KMS-11 (cell line): ENCODE data around the gene SYT7.

Experiments used
- H2AFZ ChIP-seq: fragments of 200-600 bp; sonication (generic); 2 replicates; pipeline ENCODE4 v1.6.1; 2016; ENCODE audit warnings: antibody characterized with exemption, mixed run types, low read depth
- H3K27ac ChIP-seq: fragments of 200-600 bp; sonication (generic); 2 replicates; pipeline ENCODE4 v1.6.1; 2016; ENCODE audit warnings: mild to moderate bottlenecking, mixed run types
- H3K27me3 ChIP-seq: fragments of 200-600 bp; sonication (generic); 2 replicates; pipeline ENCODE4 v1.6.1; 2017; ENCODE audit warnings: mild to moderate bottlenecking, low read depth, mixed run types, moderate library complexity; ENCODE audit not compliant: insufficient read depth
- H3K36me3 ChIP-seq: fragments of 200-600 bp; sonication (generic); 2 replicates; pipeline ENCODE4 v1.6.1; 2017; ENCODE audit warnings: mild to moderate bottlenecking, mixed run types; ENCODE audit not compliant: insufficient read depth
- H3K4me1 ChIP-seq: fragments of 200-600 bp; sonication (generic); 2 replicates; pipeline ENCODE4 v1.6.1; 2016; ENCODE audit warnings: mild to moderate bottlenecking, low read depth, mixed run types; ENCODE audit not compliant: poor library complexity, severe bottlenecking
- H3K4me2 ChIP-seq: fragments of 200-600 bp; sonication (generic); 2 replicates; pipeline ENCODE4 v1.7.0; 2016; ENCODE audit warnings: mild to moderate bottlenecking, mixed run types
- H3K4me3 ChIP-seq: fragments of 200-600 bp; sonication (generic); IDR thresholded peaks from 2 replicates; pipeline ENCODE4 v1.6.1; 2017; ENCODE audit warnings: low read depth, low read length, mixed read lengths; ENCODE audit not compliant: insufficient read depth
- H3K79me2 ChIP-seq: fragments of 200-600 bp; sonication (generic); 2 replicates; pipeline ENCODE4 v1.6.1; 2016; ENCODE audit warnings: low read depth, mixed run types; ENCODE audit not compliant: insufficient read depth
- H3K9ac ChIP-seq: fragments of 200-600 bp; sonication (generic); 2 replicates; pipeline ENCODE4 v1.6.1; 2016; ENCODE audit warnings: mild to moderate bottlenecking, mixed run types
- H4K20me1 ChIP-seq: fragments of 200-600 bp; sonication (generic); 2 replicates; pipeline ENCODE4 v1.6.1; 2016; ENCODE audit warnings: mild to moderate bottlenecking, mixed run types; ENCODE audit not compliant: insufficient read depth
- CTCF ChIP-seq: fragments of 200-600 bp; sonication (generic); conservative IDR thresholded peaks from 2 replicates; pipeline ENCODE4 v1.6.1; 2017; ENCODE audit warnings: low read depth, mild to moderate bottlenecking, antibody characterized with exemption, low read length, moderate library complexity, mixed read lengths

The SYT7 gene

GRCh38 chr11:61609000-61609979 lies 28.4 kb upstream of the SYT7 start:
- Histone ChIP-seq H3K9ac (no peak overlapping the region), H2AFZ (no peak overlapping the region), H3K36me3 (no peaks in the 10 kb centered on the region), H3K4me3 (no peak overlapping the region), H3K4me1 (no peaks in the 10 kb centered on the region), H3K27ac (no peak overlapping the region), H3K4me2 (no peak overlapping the region), H3K79me2 (no peaks in the 10 kb centered on the region), H3K27me3 (peaks cover 86% of the 10 kb centered on the region), H4K20me1 (no peaks in the 10 kb centered on the region)
- TF ChIP-seq CTCF = no peak

GRCh38 chr11:61607920-61608599 lies 27.2 kb upstream of the SYT7 start:
- no peak overlapping the region for H3K27ac ChIP-seq

GRCh38 chr11:61607426-61607825 lies 26.6 kb upstream of the SYT7 start:
- Histone ChIP-seq H3K36me3 (no peaks in the 10 kb centered on the region), H3K4me3 (no peak overlapping the region), H3K4me2 (no peak overlapping the region), H3K4me1 (no peaks in the 10 kb centered on the region), H4K20me1 (no peaks in the 10 kb centered on the region), H3K27me3 (peaks cover 88% of the 10 kb centered on the region), H3K27ac (no peak overlapping the region), H2AFZ (no peak overlapping the region), H3K79me2 (no peaks in the 10 kb centered on the region), H3K9ac (no peak overlapping the region)
- TF ChIP-seq CTCF = no peak

More at GRCh38 chr11:61607920-61608599, 27.2 kb upstream of the SYT7 start:
- no peak overlapping the region for H3K9ac ChIP-seq
- H3K4me1 ChIP-seq = no peaks in the 10 kb centered on the region
- H3K27me3 ChIP-seq = peaks cover 86% of the 10 kb centered on the region
- no peaks in the 10 kb centered on the region for H4K20me1 ChIP-seq
- no peak overlapping the region for H2AFZ ChIP-seq
- H3K79me2 ChIP-seq = no peaks in the 10 kb centered on the region
- H3K4me3 ChIP-seq = no peak overlapping the region
- H3K36me3 ChIP-seq = no peaks in the 10 kb centered on the region
- no peak for TF ChIP-seq CTCF
- no peak overlapping the region for H3K4me2 ChIP-seq

- Histone ChIP-seq H3K79me2 (no peaks in the 10 kb centered on the region), H3K27me3 (peaks cover 91% of the 10 kb centered on the region), H3K4me3 (no peak overlapping the region), H3K27ac (no peak overlapping the region), H4K20me1 (no peaks in the 10 kb centered on the region), H2AFZ (no peak overlapping the region), H3K9ac (no peak overlapping the region), H3K36me3 (no peaks in the 10 kb centered on the region), H3K4me2 (no peak overlapping the region), H3K4me1 (no peaks in the 10 kb centered on the region)
- TF ChIP-seq CTCF = no peak
Measured at GRCh38 chr11:61603667-61604066, 22.8 kb upstream of the SYT7 start.
